GM12878 (cell line): Measurements from ENCODE around the gene HMOX1. TPM values are rescaled to one million over a fixed set of nuclear protein-coding genes. Genes with fewer than 3 reads are reported as not detected.

Source experiments
- ATAC-seq: fragments of 200-7000 bp; cut with Tn5 transposase; 3 replicates; pipeline ENCODE4 v1.9.1; 2020; ENCODE audit warnings: mild to moderate bottlenecking, moderate library complexity
- BruUV-seq: library from RNA; stranded (reverse); fragments of 400-500 nt; replicated peaks from 2 replicates; lab custom pipeline; 2021; lab: Mats Ljungman, UMichigan
- CTCF ChIA-PET: fragments of 300-600 bp; sonication (Branson Sonifier 250); formaldehyde crosslinking; extraction: SDS; loops from one replicate; lab custom pipeline; 2021; ENCODE audit warnings: inconsistent platforms; lab: Yijun Ruan, JAX
- POLR2A ChIA-PET: fragments of 350-600 bp; formaldehyde crosslinking; extraction: SDS; loops from one replicate; lab custom pipeline; 2021; ENCODE audit warnings: inconsistent platforms; lab: Charles Lee
- RAD21 ChIA-PET: fragments of 300-600 bp; sonication (Branson Sonifier 250); formaldehyde crosslinking; loops from one replicate; lab custom pipeline; 2023; ENCODE audit warnings: antibody characterized with exemption; ENCODE audit not compliant: unreplicated experiment; lab: Charles Lee
- SMC1A ChIA-PET: fragments of 300-600 bp; sonication (Branson Sonifier 250); formaldehyde crosslinking; loops from one replicate; lab custom pipeline; 2023; ENCODE audit not compliant: unreplicated experiment, uncharacterized antibody; lab: Charles Lee
- DNase-seq: peaks from one replicate; pipeline ENCODE4 v3.0.0-alpha.2; 2011; ENCODE audit warnings: low read depth, low spot score
- FAIRE-seq: peaks from 3 replicates; lab custom pipeline; 2011; peaks lifted over from hg19 to GRCh38; lab: Jason Lieb, UNC
- H2AFZ ChIP-seq: 2 replicates; pipeline ENCODE4 v1.6.0; 2011; ENCODE audit warnings: low read depth, low read length, control low read depth; ENCODE audit not compliant: control insufficient read depth
- H3K27ac ChIP-seq: 2 replicates; pipeline ENCODE4 v1.5.1; 2011; ENCODE audit warnings: control low read depth; ENCODE audit not compliant: control insufficient read depth, insufficient read depth
- H3K27me3 ChIP-seq, 2 experiments: replicated peaks in 1 of 2; 2 replicates each; pipeline versions ENCODE4 v1.6.0 to v1.6.1; 2011; ENCODE audit warnings: low read length in 1 of 2; ENCODE audit not compliant: control insufficient read depth in 2 of 2, insufficient read depth in 2 of 2
- H3K36me3 ChIP-seq, 2 experiments: 2 replicates each; pipeline ENCODE4 v1.5.1; 2011; ENCODE audit warnings: low read length in 1 of 2; ENCODE audit not compliant: control insufficient read depth in 2 of 2, insufficient read depth in 2 of 2
- H3K4me1 ChIP-seq: 2 replicates; pipeline ENCODE4 v1.6.1; 2011; ENCODE audit warnings: mild to moderate bottlenecking, low read length, moderate library complexity, mixed read lengths; ENCODE audit not compliant: control insufficient read depth, insufficient read depth
- H3K4me2 ChIP-seq: 2 replicates; pipeline ENCODE4 v1.6.0; 2011; ENCODE audit warnings: control low read depth; ENCODE audit not compliant: control insufficient read depth, insufficient read depth
- H3K4me3 ChIP-seq: fragments of 200-600 bp; sonication (generic); 2 replicates; pipeline ENCODE4 v1.5.1; 2016
- H3K79me2 ChIP-seq: 2 replicates; pipeline ENCODE4 v1.6.0; 2011; ENCODE audit warnings: low read length; ENCODE audit not compliant: control insufficient read depth, insufficient read depth
- H3K9ac ChIP-seq: 2 replicates; pipeline ENCODE4 v1.8.0; 2011; ENCODE audit warnings: low read length, control low read depth, mixed read lengths; ENCODE audit not compliant: control insufficient read depth, insufficient read depth
- H3K9me3 ChIP-seq: replicated peaks from 3 replicates; pipeline ENCODE4 v1.5.1; 2011; ENCODE audit warnings: mild to moderate bottlenecking, low read length; ENCODE audit not compliant: control insufficient read depth, insufficient read depth
- H4K20me1 ChIP-seq: 2 replicates; pipeline ENCODE4 v1.6.0; 2011; ENCODE audit not compliant: control insufficient read depth, insufficient read depth
- CREM ChIP-seq: IDR thresholded peaks from 2 replicates; pipeline ENCODE4 v1.6.1; 2014; ENCODE audit warnings: antibody characterized with exemption, low read depth
- EP300 ChIP-seq, 2 experiments: fragments of 150-350 bp in 1 of 2; IDR thresholded peaks; 2 replicates each; pipeline ENCODE4 v1.6.1; 2011 to 2012; ENCODE audit warnings: low read depth in 2 of 2, low read length in 2 of 2, borderline replicate concordance in 1 of 2, improper control_type of control experiment in 1 of 2, inconsistent platforms in 1 of 2; ENCODE audit not compliant: control insufficient read depth in 1 of 2
- IRF4 ChIP-seq: IDR thresholded peaks from 2 replicates; pipeline ENCODE4 v1.6.1; 2011; ENCODE audit warnings: low read depth, low read length
- MEF2A ChIP-seq: IDR thresholded peaks from 2 replicates; pipeline ENCODE4 v1.6.1; 2011; ENCODE audit warnings: low read depth, mild to moderate bottlenecking, low read length, moderate library complexity; ENCODE audit not compliant: insufficient read depth
- MYC ChIP-seq: IDR thresholded peaks from 2 replicates; pipeline ENCODE4 v1.6.1; 2011; ENCODE audit warnings: mild to moderate bottlenecking, low read length, moderate library complexity, inconsistent platforms; ENCODE audit not compliant: insufficient read depth, insufficient replicate concordance, insufficient read length, severe bottlenecking
- NFYA ChIP-seq: IDR thresholded peaks from 2 replicates; pipeline ENCODE4 v1.6.1; 2011; ENCODE audit warnings: low read depth, mild to moderate bottlenecking, low read length, improper control_type of control experiment, borderline replicate concordance
- POLR2AphosphoS5 ChIP-seq: IDR thresholded peaks from 2 replicates; pipeline ENCODE4 v1.6.1; 2011; ENCODE audit warnings: mild to moderate bottlenecking, low read length, inconsistent platforms
- STAT1 ChIP-seq: fragments of 450-650 bp; conservative IDR thresholded peaks from 2 replicates; pipeline ENCODE4 v1.6.1; 2014; ENCODE audit warnings: antibody characterized with exemption, mild to moderate bottlenecking
- TCF3 ChIP-seq: IDR thresholded peaks from 2 replicates; pipeline ENCODE4 v1.6.1; 2012; ENCODE audit warnings: low read depth, mild to moderate bottlenecking, low read length, borderline replicate concordance; ENCODE audit not compliant: insufficient read depth
- ZZZ3 ChIP-seq: IDR thresholded peaks from 2 replicates; pipeline ENCODE4 v1.6.1; 2011; ENCODE audit warnings: low read depth; ENCODE audit not compliant: control insufficient read depth, insufficient read length
- WGBS: methylation state at CpG from one replicate; pipeline ENCODE4 v1.1.6; 2016; ENCODE audit warnings: low lambda C conversion rate; ENCODE audit not compliant: insufficient replicate concordance, insufficient coverage; ENCODE audit errors: missing lambda C conversion rate; 5-methylcytosine and 5-hydroxymethylcytosine counted together
- in situ Hi-C: fragments of 300-500 bp; cut with MboI; formaldehyde crosslinking; loops from 9 replicates; pipeline ENCODE4 v1.14.3; 2018; ENCODE audit warnings: mixed read lengths
- intact Hi-C: fragments of 100-400 bp; cut with micrococcal nuclease; formaldehyde crosslinking; loops from one replicate; pipeline ENCODE4 v1.14.2; 2022; ENCODE audit not compliant: unreplicated experiment
- microRNA-seq: library from miRNA; unstranded; fragments of <30 nt; microRNA quantifications from one replicate; pipeline ENCODE4, GENCODE V29; 2018
- polyA plus RNA-seq, 11 experiments: library from polyadenylated mRNA; depleted of rRNA in 4 of 11; unstranded in 6 of 11; stranded (reverse) in 5 of 11; fragments of >200 nt; fragmentation: Nextera tagmentation in 4 of 11; fragmentation: Illumina TruSeq in 1 of 11; extraction: Ambion mirVana in 4 of 11; extraction: Trizol in 1 of 11; gene quantifications; 1 replicate in 1 of 11; 2 replicates in 10 of 11; pipeline versions ENCODE4 v1.2.1 to v1.2.3, GENCODE V29; 2011 to 2016; ENCODE audit warnings: inconsistent platforms in 2 of 11, missing spikeins in 2 of 11, low read depth in 1 of 11
- small RNA-seq: library from RNA; depleted of rRNA; stranded (forward); fragments of <200 nt; gene quantifications from one replicate; pipeline ENCODE3, GENCODE V24; 2014
- total RNA-seq, 4 experiments: library from RNA; depleted of rRNA in 3 of 4; stranded (reverse); fragments of >200 nt in 3 of 4; fragmentation: Illumina TruSeq in 1 of 4; extraction: Trizol in 1 of 4; gene quantifications; 2 replicates each; pipeline versions ENCODE4 v1.2.1 to v1.2.3, GENCODE V29; 2013 to 2021
- TF ChIP-seq, protein P1 (sequence below): fragments of 450-650 bp; IDR thresholded peaks from 2 replicates; pipeline ENCODE4 v1.6.1; 2014; ENCODE audit warnings: mild to moderate bottlenecking

HMOX1 gene
- total and polyA plus RNA-seq, 10 of the 15 experiments (the other 5 are each of a cell fraction or from before 2014, with no cell fraction given) = 1.5 to 36.7 (median 18.8) TPM

DNA sequence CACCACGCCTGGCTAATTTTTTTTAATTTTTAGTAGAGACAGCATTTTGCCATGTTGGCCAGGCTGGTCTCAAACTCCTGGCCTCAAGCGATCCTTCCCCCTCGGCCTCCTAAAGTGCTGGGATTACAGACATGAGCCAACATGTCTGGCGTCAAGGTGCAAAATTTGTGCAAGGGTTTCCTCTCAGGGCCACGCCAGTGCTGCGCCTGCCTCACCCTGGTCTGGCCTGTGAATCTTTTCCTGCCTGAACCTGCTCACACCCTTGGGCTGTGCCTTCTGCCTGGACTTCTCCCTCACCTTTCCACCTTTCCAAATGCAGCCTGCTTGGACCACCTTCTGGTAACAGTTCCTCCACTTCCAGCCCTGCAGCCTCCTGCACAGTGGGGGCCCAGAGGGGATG, 62.4 kb downstream of the HMOX1 start:
- no peak for DNase-seq
- CTCF ChIA-PET = no interaction called here
- Histone ChIP-seq H3K27me3 (no peaks in the 10 kb centered on the region), H3K9me3 (no peaks in the 10 kb centered on the region), H3K4me3 (no peak overlapping the region), H3K4me1 (peaks cover 5% of the 10 kb centered on the region), H2AFZ (no peak overlapping the region), H4K20me1 (no peaks in the 10 kb centered on the region), H3K79me2 (no peaks in the 10 kb centered on the region), H3K4me2 (no peak overlapping the region), H3K9ac (no peak overlapping the region), H3K36me3 (peaks cover 0 to under 1% of the 10 kb centered on the region in 2 experiments; a peak in 3 of 4 replicates), H3K27ac (no peak overlapping the region)
- RAD21 ChIA-PET = no interaction called here
- FAIRE-seq = no peak
- 78% methylated on average over 6 of the region's 6 CpGs for WGBS
- in situ Hi-C loops (no loop called here), intact Hi-C loops (no loop called here)
- POLR2A ChIA-PET = no interaction called here
- no peak for ATAC-seq
- TF ChIP-seq IRF4 = no peak
- no peak for TF ChIP-seq ZZZ3
- TF ChIP-seq STAT1 = no peak
- TF ChIP-seq TCF3 = no peak
- TF ChIP-seq MYC = no peak
- TF ChIP-seq, protein P1, sequence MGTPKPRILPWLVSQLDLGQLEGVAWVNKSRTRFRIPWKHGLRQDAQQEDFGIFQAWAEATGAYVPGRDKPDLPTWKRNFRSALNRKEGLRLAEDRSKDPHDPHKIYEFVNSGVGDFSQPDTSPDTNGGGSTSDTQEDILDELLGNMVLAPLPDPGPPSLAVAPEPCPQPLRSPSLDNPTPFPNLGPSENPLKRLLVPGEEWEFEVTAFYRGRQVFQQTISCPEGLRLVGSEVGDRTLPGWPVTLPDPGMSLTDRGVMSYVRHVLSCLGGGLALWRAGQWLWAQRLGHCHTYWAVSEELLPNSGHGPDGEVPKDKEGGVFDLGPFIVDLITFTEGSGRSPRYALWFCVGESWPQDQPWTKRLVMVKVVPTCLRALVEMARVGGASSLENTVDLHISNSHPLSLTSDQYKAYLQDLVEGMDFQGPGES = no peak
- TF ChIP-seq MEF2A = no peak
- TF ChIP-seq NFYA = no peak
- no peak for TF ChIP-seq EP300 (IDR thresholded peaks at IDR 0.05; ENCODE audit: borderline replicate concordance in 1 of 2, control insufficient read depth in 1 of 2, low read depth in 2 of 2, low read length in 2 of 2)
- TF ChIP-seq CREM = no peak
- TF ChIP-seq POLR2AphosphoS5 = no peak
- SMC1A ChIA-PET = no interaction called here
- BruUV-seq = no TSS peak

Small RNA genes lying within 50 kb of the gene (microRNA-seq; reads per million reads assigned to microRNA genes)
- 6.0 reads per million, percentile 34 among the genes with 10 or more reads in this experiment for gene MIR3909
- not detected for gene MIR6069

Small RNA genes lying within 50 kb of the gene (small RNA-seq; reads per million reads assigned to genes)
- gene MIR3909 = 9.7 reads per million, percentile 95 among the genes with 10 or more reads in this experiment
- not detected for gene MIR6069

Other genes with a start within 250 kb of the HMOX1 start
- 15.5 and 17.1 TPM in 2 replicates for gene HMGXB4, start 123.6 kb upstream of the HMOX1 start, total RNA-seq (2014; rRNA removed)
- gene HMGXB4, start 123.6 kb upstream of the HMOX1 start, total RNA-seq (2014; rRNA removed; fragmentation: Illumina TruSeq; extraction: Trizol) = 22.2 and 23.9 TPM in 2 replicates
- 24.9 and 26.1 TPM in 2 replicates for gene HMGXB4, start 123.6 kb upstream of the HMOX1 start, total RNA-seq (2021)
- 36.2 and 44.4 TPM in 2 replicates for gene HMGXB4, start 123.6 kb upstream of the HMOX1 start, polyA plus RNA-seq (2011; rRNA removed)
- 32.9 and 39.5 TPM in 2 replicates for gene HMGXB4, start 123.6 kb upstream of the HMOX1 start, polyA plus RNA-seq (2014; fragmentation: Illumina TruSeq; extraction: Trizol)
- 10 to 100 TPM; 32.1 to 44.5 TPM for gene HMGXB4, start 123.6 kb upstream of the HMOX1 start, polyA plus RNA-seq (2014; fragmentation: Nextera tagmentation; extraction: Ambion mirVana)
- 17.2 and 20.4 TPM in 2 replicates for gene HMGXB4, start 123.6 kb upstream of the HMOX1 start, polyA plus RNA-seq (2014; rRNA removed)
- gene HMGXB4, start 123.6 kb upstream of the HMOX1 start, polyA plus RNA-seq (2016; fragmentation: Nextera tagmentation; extraction: Ambion mirVana) = 10 to 100 TPM; 21.0 to 23.8 TPM
- gene TOM1, start 81.2 kb upstream of the HMOX1 start, total RNA-seq (2014; rRNA removed) = 33.5 and 37.3 TPM in 2 replicates
- 17.3 and 18.2 TPM in 2 replicates for gene TOM1, start 81.2 kb upstream of the HMOX1 start, total RNA-seq (2014; rRNA removed; fragmentation: Illumina TruSeq; extraction: Trizol)
- 36.4 and 37.9 TPM in 2 replicates for gene TOM1, start 81.2 kb upstream of the HMOX1 start, total RNA-seq (2021)
- 32.2 and 64.6 TPM in 2 replicates for gene TOM1, start 81.2 kb upstream of the HMOX1 start, polyA plus RNA-seq (2011; rRNA removed)
- 33.0 and 60.6 TPM in 2 replicates for gene TOM1, start 81.2 kb upstream of the HMOX1 start, polyA plus RNA-seq (2014; fragmentation: Illumina TruSeq; extraction: Trizol)
- 1 to 10 TPM; 2.2 to 2.9 TPM for gene TOM1, start 81.2 kb upstream of the HMOX1 start, polyA plus RNA-seq (2014; fragmentation: Nextera tagmentation; extraction: Ambion mirVana)
- gene TOM1, start 81.2 kb upstream of the HMOX1 start, polyA plus RNA-seq (2014; rRNA removed) = 40.5 and 43.3 TPM in 2 replicates
- gene TOM1, start 81.2 kb upstream of the HMOX1 start, polyA plus RNA-seq (2016; fragmentation: Nextera tagmentation; extraction: Ambion mirVana) = 10 to 100 TPM; 50.4 to 53.6 TPM
- gene MCM5, start 19.0 kb downstream of the HMOX1 start, total RNA-seq (2014; rRNA removed) = 251 and 253 TPM in 2 replicates
- gene MCM5, start 19.0 kb downstream of the HMOX1 start, total RNA-seq (2014; rRNA removed; fragmentation: Illumina TruSeq; extraction: Trizol) = 84.6 and 100 TPM in 2 replicates
- 277 and 301 TPM in 2 replicates for gene MCM5, start 19.0 kb downstream of the HMOX1 start, total RNA-seq (2021)
- gene MCM5, start 19.0 kb downstream of the HMOX1 start, polyA plus RNA-seq (2011; rRNA removed) = 97.8 and 186 TPM in 2 replicates
- gene MCM5, start 19.0 kb downstream of the HMOX1 start, polyA plus RNA-seq (2014; fragmentation: Illumina TruSeq; extraction: Trizol) = 35.9 and 98.0 TPM in 2 replicates
- gene MCM5, start 19.0 kb downstream of the HMOX1 start, polyA plus RNA-seq (2014; fragmentation: Nextera tagmentation; extraction: Ambion mirVana) = 10 to 100 TPM; 14.1 to 22.1 TPM
- gene MCM5, start 19.0 kb downstream of the HMOX1 start, polyA plus RNA-seq (2014; rRNA removed) = 142 and 197 TPM in 2 replicates
- gene MCM5, start 19.0 kb downstream of the HMOX1 start, polyA plus RNA-seq (2016; fragmentation: Nextera tagmentation; extraction: Ambion mirVana) = 100 to 1,000 TPM; 348 to 360 TPM
- not detected in 2 replicates for gene RASD2, start 159.7 kb downstream of the HMOX1 start, total RNA-seq (2014; rRNA removed)
- gene RASD2, start 159.7 kb downstream of the HMOX1 start, total RNA-seq (2014; rRNA removed; fragmentation: Illumina TruSeq; extraction: Trizol) = not detected in 2 replicates
- not detected in 2 replicates for gene RASD2, start 159.7 kb downstream of the HMOX1 start, total RNA-seq (2021)
- 0.03 TPM in 1 of 2 replicates, not detected in the other for gene RASD2, start 159.7 kb downstream of the HMOX1 start, polyA plus RNA-seq (2011; rRNA removed)
- gene RASD2, start 159.7 kb downstream of the HMOX1 start, polyA plus RNA-seq (2014; fragmentation: Illumina TruSeq; extraction: Trizol) = not detected in 2 replicates
- not detected for gene RASD2, start 159.7 kb downstream of the HMOX1 start, polyA plus RNA-seq (2014; fragmentation: Nextera tagmentation; extraction: Ambion mirVana)
- gene RASD2, start 159.7 kb downstream of the HMOX1 start, polyA plus RNA-seq (2014; rRNA removed) = not detected in 2 replicates
- not detected for gene RASD2, start 159.7 kb downstream of the HMOX1 start, polyA plus RNA-seq (2016; fragmentation: Nextera tagmentation; extraction: Ambion mirVana)
- 0.16 and 0.23 TPM in 2 replicates for gene MB, start 236.2 kb downstream of the HMOX1 start, total RNA-seq (2014; rRNA removed)
- gene MB, start 236.2 kb downstream of the HMOX1 start, total RNA-seq (2014; rRNA removed; fragmentation: Illumina TruSeq; extraction: Trizol) = 0.31 TPM in 1 of 2 replicates, not detected in the other
- 0.41 TPM in 1 of 2 replicates, not detected in the other for gene MB, start 236.2 kb downstream of the HMOX1 start, total RNA-seq (2021)
- 0.19 and 0.33 TPM in 2 replicates for gene MB, start 236.2 kb downstream of the HMOX1 start, polyA plus RNA-seq (2011; rRNA removed)
- 0.15 TPM in 1 of 2 replicates, not detected in the other for gene MB, start 236.2 kb downstream of the HMOX1 start, polyA plus RNA-seq (2014; fragmentation: Illumina TruSeq; extraction: Trizol)
- gene MB, start 236.2 kb downstream of the HMOX1 start, polyA plus RNA-seq (2014; fragmentation: Nextera tagmentation; extraction: Ambion mirVana) = under 1 TPM in 1 of 2 experiments, not detected in 1; 0.09 TPM
- gene MB, start 236.2 kb downstream of the HMOX1 start, polyA plus RNA-seq (2014; rRNA removed) = 0.18 and 0.24 TPM in 2 replicates
- gene MB, start 236.2 kb downstream of the HMOX1 start, polyA plus RNA-seq (2016; fragmentation: Nextera tagmentation; extraction: Ambion mirVana) = not detected